Measurements from ENCODE around the gene TWIST2. TPM values are rescaled to one million over a fixed set of nuclear protein-coding genes. Genes with fewer than 3 reads are reported as not detected.

Gene TWIST2
- total RNA-seq, 4 donors from 2014 or later = 10.4 to 30.1 (median 20.8) TPM

GRCh38 chr2:238868616-238869292 lies 20.9 kb downstream of the TWIST2 start:
- Histone ChIP-seq H3K27ac (no peak overlapping the region), H3K9me3 (no peaks in the 10 kb centered on the region), H3K36me3 (no peaks in the 10 kb centered on the region), H3K4me1 (peaks cover 0 to 7% of the 10 kb centered on the region in 2 donors), H3K4me3 (replicated peaks in 1 of 3) (no peak overlapping the region), H3K27me3 (no peaks in the 10 kb centered on the region)
- peak; percentile 13 to 27 for DNase-seq
- WGBS, 2 donors = 84% methylated on average over 24 to 25 of the region's 25 CpGs
- intact Hi-C loops (cut with DNase I) = no loop called here
- TF ChIP-seq POLR2A (IDR thresholded peaks at IDR 0.05) (no peak), CTCF (IDR thresholded peaks at IDR 0.05) (no peak)

DNA sequence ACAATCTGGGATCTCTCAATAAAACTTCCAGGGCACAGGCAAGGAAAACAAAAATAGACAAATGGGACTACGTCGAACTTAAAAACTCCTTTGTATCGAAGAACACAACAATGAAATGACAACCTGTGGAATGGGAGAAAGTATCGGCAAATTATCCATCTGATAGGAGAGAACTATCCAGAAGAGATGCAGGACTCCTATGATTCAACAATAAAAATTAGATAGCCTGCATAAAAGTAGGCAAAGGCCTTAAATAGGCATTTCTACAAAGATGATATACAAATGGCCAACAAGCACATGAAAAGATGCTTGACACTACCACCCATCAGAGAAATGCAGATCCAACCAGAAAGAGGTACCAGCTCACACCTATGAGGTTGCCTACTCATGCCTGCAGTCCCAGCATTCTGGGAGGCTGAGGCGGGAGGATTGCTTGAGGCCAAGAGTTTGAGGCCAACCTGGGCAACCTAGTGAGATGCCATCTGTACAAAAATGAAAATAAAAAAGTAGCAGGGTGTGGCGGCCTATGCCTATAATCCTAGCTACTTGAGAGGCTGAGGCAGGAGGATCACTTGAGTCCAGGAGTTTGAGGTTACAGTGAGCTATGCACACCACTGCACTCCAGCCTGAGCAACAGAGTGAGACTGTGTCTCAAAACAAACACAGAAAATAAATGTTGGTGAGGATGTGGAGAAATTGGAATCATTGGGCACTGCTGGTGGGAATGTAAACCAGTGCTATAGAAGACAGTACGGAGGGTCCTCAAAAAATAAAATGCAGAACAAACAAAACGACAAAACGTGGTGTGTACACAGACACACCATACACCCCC lies 21.6 kb downstream of the TWIST2 start:
- WGBS, 2 donors = 83 to 88% methylated on average over 9 of the region's 9 CpGs
- peaks cover 0 to 6% of the 10 kb centered on the region in 2 donors for H3K4me1 ChIP-seq

GRCh38 chr2:238870261-238870660 lies 22.4 kb downstream of the TWIST2 start:
- no peak overlapping the region for H3K4me3 ChIP-seq (replicated peaks in 1 of 3)
- no peaks in the 10 kb centered on the region for H3K27me3 ChIP-seq
- no peaks in the 10 kb centered on the region for H3K9me3 ChIP-seq
- no peaks in the 10 kb centered on the region for H3K36me3 ChIP-seq
- H3K4me1 ChIP-seq = no peaks in the 10 kb centered on the region
- TF ChIP-seq CTCF (IDR thresholded peaks at IDR 0.05) (no peak), POLR2A (IDR thresholded peaks at IDR 0.05) (no peak)
- H3K27ac ChIP-seq = no peak overlapping the region
- WGBS, 2 donors = 50 to 80% methylated on average over 3 of the region's 3 CpGs
- intact Hi-C loops (cut with DNase I) = no loop called here
- DNase-seq = no peak

More for the DNA sequence above, 21.6 kb downstream of the TWIST2 start:
- intact Hi-C loops (cut with DNase I) = no loop called here
- Histone ChIP-seq H3K4me3 (replicated peaks in 1 of 3) (no peak overlapping the region), H3K36me3 (no peaks in the 10 kb centered on the region), H3K27me3 (no peaks in the 10 kb centered on the region), H3K9me3 (no peaks in the 10 kb centered on the region), H3K27ac (peak overlapping the region in 1 of 3 donors; percentile 0)
- no peak for TF ChIP-seq POLR2A (IDR thresholded peaks at IDR 0.05)
- no peak for TF ChIP-seq CTCF (IDR thresholded peaks at IDR 0.05)
- no peak for DNase-seq

DNA sequence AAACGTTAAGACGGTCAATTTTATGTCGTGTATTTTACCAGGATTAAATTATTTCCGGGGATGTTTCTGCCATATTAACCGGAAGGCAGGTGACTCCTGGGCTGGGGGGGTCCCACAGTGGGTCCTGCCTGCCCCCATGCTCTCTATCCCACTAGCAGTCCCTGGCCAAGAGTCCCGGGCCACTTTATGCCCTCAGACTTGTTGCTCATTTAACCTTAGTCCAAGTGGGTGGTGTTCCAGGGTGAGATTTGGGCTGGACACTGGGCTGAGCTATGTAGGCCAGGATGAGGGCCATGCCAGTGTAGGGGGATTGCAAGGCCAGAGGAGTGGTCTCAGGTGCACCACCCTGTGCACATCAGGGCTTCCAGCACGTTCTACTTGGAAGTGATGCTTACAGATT lies 24.1 kb downstream of the TWIST2 start:
- no peaks in the 10 kb centered on the region for H3K9me3 ChIP-seq
- TF ChIP-seq CTCF (IDR thresholded peaks at IDR 0.05) = no peak
- no peak for TF ChIP-seq POLR2A (IDR thresholded peaks at IDR 0.05)
- H3K27ac ChIP-seq = no peak overlapping the region
- no peaks in the 10 kb centered on the region for H3K4me1 ChIP-seq
- H3K27me3 ChIP-seq = no peaks in the 10 kb centered on the region
- 89 to 93% methylated on average over 6 to 7 of the region's 7 CpGs for WGBS, 2 donors
- intact Hi-C loops (cut with DNase I) = no loop called here
- H3K36me3 ChIP-seq = no peaks in the 10 kb centered on the region
- no peak for DNase-seq
- no peak overlapping the region for H3K4me3 ChIP-seq (replicated peaks in 1 of 3)

Data from thyroid gland (tissue), 4 donors.